ENCODE results near the gene ZNF385D. TPM values are rescaled to one million over a fixed set of nuclear protein-coding genes. Genes with fewer than 3 reads are reported as not detected.

Gene ZNF385D
- total RNA-seq, 4 donors from 2014 or later = 0.26 to 53.6 (median 19.2) TPM

- H3K4me3 ChIP-seq = no peak overlapping the region
- no peaks in the 10 kb centered on the region for H3K9me3 ChIP-seq
- H3K27me3 ChIP-seq = no peaks in the 10 kb centered on the region
- TF ChIP-seq POLR2A (IDR thresholded peaks at IDR 0.05) (no peak), CTCF (IDR thresholded peaks at IDR 0.05) (no peak)
- no peaks in the 10 kb centered on the region for H3K36me3 ChIP-seq
- DNase-seq = no peak
- H3K4me1 ChIP-seq = no peaks in the 10 kb centered on the region
- H3K27ac ChIP-seq = no peak overlapping the region
- intact Hi-C loops (cut with DNase I; ENCODE audit: low total_unique reads) = no loop called here
These were observed 41.2 kb upstream of the ZNF385D start for GRCh38 chr3:21792176-21792575.

- intact Hi-C loops (cut with DNase I; ENCODE audit: low total_unique reads) = no loop called here
- H3K9me3 ChIP-seq = no peaks in the 10 kb centered on the region
These were observed 40.3 kb upstream of the ZNF385D start for GRCh38 chr3:21791356-21791755.

GRCh38 chr3:21790466-21790865 lies 39.5 kb upstream of the ZNF385D start:
- no peaks in the 10 kb centered on the region for H3K36me3 ChIP-seq
- H3K27ac ChIP-seq = no peak overlapping the region
- no peak overlapping the region for H3K4me3 ChIP-seq
- intact Hi-C loops (cut with DNase I; ENCODE audit: low total_unique reads) = no loop called here
- no peaks in the 10 kb centered on the region for H3K27me3 ChIP-seq
- DNase-seq = no peak
- no peaks in the 10 kb centered on the region for H3K9me3 ChIP-seq
- H3K4me1 ChIP-seq = no peaks in the 10 kb centered on the region
- no peak for TF ChIP-seq POLR2A (IDR thresholded peaks at IDR 0.05)
- no peak for TF ChIP-seq CTCF (IDR thresholded peaks at IDR 0.05)

More at GRCh38 chr3:21791356-21791755, 40.3 kb upstream of the ZNF385D start:
- Histone ChIP-seq H3K4me3 (no peak overlapping the region), H3K36me3 (no peaks in the 10 kb centered on the region), H3K4me1 (no peaks in the 10 kb centered on the region), H3K27ac (no peak overlapping the region), H3K27me3 (no peaks in the 10 kb centered on the region)
- no peak for TF ChIP-seq POLR2A (IDR thresholded peaks at IDR 0.05)
- no peak for TF ChIP-seq CTCF (IDR thresholded peaks at IDR 0.05)
- DNase-seq = no peak

GRCh38 chr3:21789730-21790129 lies 38.7 kb upstream of the ZNF385D start:
- no peak overlapping the region for H3K27ac ChIP-seq
- no peak overlapping the region for H3K4me3 ChIP-seq
- no peak for TF ChIP-seq POLR2A (IDR thresholded peaks at IDR 0.05)
- TF ChIP-seq CTCF (IDR thresholded peaks at IDR 0.05) = no peak
- no peaks in the 10 kb centered on the region for H3K4me1 ChIP-seq
- no peaks in the 10 kb centered on the region for H3K36me3 ChIP-seq
- no peak for DNase-seq
- H3K27me3 ChIP-seq = no peaks in the 10 kb centered on the region
- intact Hi-C loops (cut with DNase I; ENCODE audit: low total_unique reads) = no loop called here
- no peaks in the 10 kb centered on the region for H3K9me3 ChIP-seq

GRCh38 chr3:21786438-21786797 lies 35.4 kb upstream of the ZNF385D start:
- Histone ChIP-seq H3K27me3 (no peaks in the 10 kb centered on the region), H3K36me3 (no peaks in the 10 kb centered on the region), H3K4me1 (no peaks in the 10 kb centered on the region), H3K9me3 (no peaks in the 10 kb centered on the region), H3K27ac (no peak overlapping the region), H3K4me3 (no peak overlapping the region)
- intact Hi-C loops (cut with DNase I; ENCODE audit: low total_unique reads) = no loop called here
- no peak for DNase-seq
- no peak for TF ChIP-seq CTCF (IDR thresholded peaks at IDR 0.05)
- TF ChIP-seq POLR2A (IDR thresholded peaks at IDR 0.05) = no peak

Data from uterus (tissue), 4 donors.